H9 (cell line): Measurements from ENCODE around the gene DBH. TPM values are rescaled to one million over a fixed set of nuclear protein-coding genes. Genes with fewer than 3 reads are reported as not detected.

ENCODE experiments used
- DNase-seq: peaks from one replicate; pipeline ENCODE4 v3.0.0-alpha.2; 2017
- H2AFZ ChIP-seq: one replicate; pipeline ENCODE4 v1.6.1; 2013; ENCODE audit warnings: mild to moderate bottlenecking, low read length, control low read depth, moderate library complexity
- H2AK5ac ChIP-seq: 2 replicates; pipeline ENCODE4 v1.6.1; 2013; ENCODE audit warnings: low read length, control low read depth, mixed read lengths; ENCODE audit not compliant: insufficient read length
- H2BK120ac ChIP-seq: one replicate; pipeline ENCODE4 v1.6.1; 2013; ENCODE audit warnings: low read depth, mild to moderate bottlenecking, low read length, control low read depth, inconsistent platforms; ENCODE audit not compliant: poor library complexity, severe bottlenecking
- H2BK12ac ChIP-seq: 2 replicates; pipeline ENCODE4 v1.6.1; 2013; ENCODE audit warnings: low read length, control low read depth, mixed read lengths, low read depth; ENCODE audit not compliant: insufficient read length
- H2BK15ac ChIP-seq: 2 replicates; pipeline ENCODE4 v1.6.1; 2013; ENCODE audit warnings: low read depth, low read length, control low read depth
- H2BK20ac ChIP-seq: one replicate; pipeline ENCODE4 v1.6.1; 2013; ENCODE audit warnings: low read depth, mild to moderate bottlenecking, low read length, control low read depth, inconsistent platforms; ENCODE audit not compliant: poor library complexity, severe bottlenecking
- H2BK5ac ChIP-seq: 2 replicates; pipeline ENCODE4 v1.6.1; 2013; ENCODE audit warnings: low read length, control low read depth, mixed read lengths; ENCODE audit not compliant: insufficient read length
- H3K14ac ChIP-seq: 2 replicates; pipeline ENCODE4 v1.6.1; 2013; ENCODE audit warnings: low read length, control low read depth; ENCODE audit not compliant: insufficient read depth
- H3K18ac ChIP-seq: 2 replicates; pipeline ENCODE4 v1.6.1; 2013; ENCODE audit warnings: low read depth, mild to moderate bottlenecking, mixed read lengths, low read length, control low read depth; ENCODE audit not compliant: insufficient read length
- H3K23ac ChIP-seq: 2 replicates; pipeline ENCODE4 v1.6.1; 2013; ENCODE audit warnings: low read length, control low read depth, mixed read lengths, low read depth; ENCODE audit not compliant: insufficient read length
- H3K23me2 ChIP-seq: 2 replicates; pipeline ENCODE4 v1.6.1; 2013; ENCODE audit warnings: low read depth, mild to moderate bottlenecking, mixed read lengths, low read length, control low read depth; ENCODE audit not compliant: insufficient read length, poor library complexity, severe bottlenecking
- H3K27ac ChIP-seq: 2 replicates; pipeline ENCODE4 v1.5.1; 2013; ENCODE audit warnings: low read length, control low read depth, mixed read lengths, low read depth; ENCODE audit not compliant: insufficient read length
- H3K27me3 ChIP-seq: 2 replicates; pipeline ENCODE4 v1.6.1; 2013; ENCODE audit warnings: low read length, control low read depth, inconsistent platforms; ENCODE audit not compliant: insufficient read depth
- H3K4ac ChIP-seq: 2 replicates; pipeline ENCODE4 v1.6.1; 2013; ENCODE audit warnings: low read depth, mild to moderate bottlenecking, control low read depth, inconsistent platforms, low read length, moderate library complexity
- H3K4me1 ChIP-seq: 2 replicates; pipeline ENCODE4 v1.6.1; 2013; ENCODE audit warnings: low read length, control low read depth, inconsistent platforms; ENCODE audit not compliant: insufficient read depth
- H3K4me2 ChIP-seq: 2 replicates; pipeline ENCODE4 v1.6.1; 2013; ENCODE audit warnings: low read length, control low read depth, mixed read lengths; ENCODE audit not compliant: insufficient read length, insufficient read depth
- H3K56ac ChIP-seq: 2 replicates; pipeline ENCODE4 v1.6.1; 2013; ENCODE audit warnings: low read depth, mild to moderate bottlenecking, mixed read lengths, low read length, control low read depth; ENCODE audit not compliant: insufficient read length
- H3K79me1 ChIP-seq: 2 replicates; pipeline ENCODE4 v1.6.1; 2013; ENCODE audit warnings: low read depth, mild to moderate bottlenecking, moderate library complexity, low read length, control low read depth, inconsistent platforms; ENCODE audit not compliant: insufficient read depth, poor library complexity, severe bottlenecking
- H3K79me2 ChIP-seq: 2 replicates; pipeline ENCODE4 v1.6.1; 2013; ENCODE audit warnings: low read length, control low read depth, inconsistent platforms; ENCODE audit not compliant: insufficient read depth
- H3K9ac ChIP-seq: 2 replicates; pipeline ENCODE4 v1.6.1; 2013; ENCODE audit warnings: low read length, control low read depth, mixed read lengths; ENCODE audit not compliant: insufficient read length; ENCODE audit errors: extremely low read depth
- H3K9me3 ChIP-seq: one replicate; pipeline ENCODE4 v1.6.1; 2013; ENCODE audit warnings: low read depth, low read length, inconsistent platforms; ENCODE audit not compliant: control insufficient read depth
- H3T11ph ChIP-seq: one replicate; pipeline ENCODE4 v1.6.1; 2013; ENCODE audit warnings: mild to moderate bottlenecking, low read length, control low read depth, inconsistent platforms
- H4K20me1 ChIP-seq: one replicate; pipeline ENCODE4 v1.6.1; 2013; ENCODE audit not compliant: control insufficient read depth, insufficient read length, insufficient read depth
- H4K5ac ChIP-seq: 2 replicates; pipeline ENCODE4 v1.6.1; 2013; ENCODE audit warnings: low read depth, mild to moderate bottlenecking, mixed read lengths, low read length, control low read depth; ENCODE audit not compliant: insufficient read length
- H4K8ac ChIP-seq: replicated peaks from 2 replicates; pipeline ENCODE4 v1.6.1; 2013; ENCODE audit warnings: low read length, control low read depth, mixed read lengths, low read depth; ENCODE audit not compliant: insufficient read length
- H4K91ac ChIP-seq: 2 replicates; pipeline ENCODE4 v1.6.1; 2013; ENCODE audit warnings: low read depth, mild to moderate bottlenecking, moderate library complexity, mixed read lengths, low read length, control low read depth; ENCODE audit not compliant: insufficient read length
- H3K27ac Mint-ChIP-seq, 3 experiments: 2 replicates in 2 of 3; 3 replicates in 1 of 3; pipeline ENCODE4 v1.8.0; 2020 to 2021; ENCODE audit warnings: mixed read lengths in 3 of 3, mild to moderate bottlenecking in 1 of 3, moderate library complexity in 1 of 3
- H3K27me3 Mint-ChIP-seq: 2 replicates; pipeline ENCODE4 v1.8.0; 2021; ENCODE audit warnings: low read depth, mild to moderate bottlenecking, moderate library complexity, mixed read lengths
- H3K36me3 Mint-ChIP-seq, 3 experiments: 2 replicates in 2 of 3; 3 replicates in 1 of 3; pipeline ENCODE4 v1.8.0; 2020 to 2021; ENCODE audit warnings: low read depth in 3 of 3, mixed read lengths in 3 of 3; ENCODE audit not compliant: insufficient read depth in 1 of 3
- H3K4me1 Mint-ChIP-seq, 2 experiments: 2 replicates each; pipeline ENCODE4 v1.8.0; 2020; ENCODE audit warnings: mixed read lengths in 2 of 2
- H3K4me3 Mint-ChIP-seq, 2 experiments: 2 replicates in 1 of 2; 3 replicates in 1 of 2; pipeline ENCODE4 v1.8.0; 2020 to 2021; ENCODE audit warnings: mild to moderate bottlenecking in 2 of 2, mixed read lengths in 2 of 2, moderate library complexity in 1 of 2
- H3K9me3 Mint-ChIP-seq, 2 experiments: 2 replicates in 1 of 2; 3 replicates in 1 of 2; pipeline ENCODE4 v1.8.0; 2020; ENCODE audit warnings: mild to moderate bottlenecking in 2 of 2, mixed read lengths in 2 of 2, moderate library complexity in 1 of 2
- CTCF ChIP-seq: fragments of 200-600 bp; sonication (generic); conservative IDR thresholded peaks from 3 replicates; pipeline ENCODE4 v1.8.0; 2021; ENCODE audit warnings: antibody characterized with exemption, mild to moderate bottlenecking
- WGBS: extraction: QIAGEN DNeasy Blood & Tissue Kit; methylation state at CpG from one replicate; pipeline ENCODE4 v1.1.7; 2013; ENCODE audit warnings: missing lambda C conversion rate, low lambda C conversion rate, mixed read lengths; ENCODE audit not compliant: insufficient read length; ENCODE audit errors: extremely low coverage; 5-methylcytosine and 5-hydroxymethylcytosine counted together
- total RNA-seq: library from RNA; stranded (reverse); gene quantifications from 2 replicates; pipeline ENCODE4 v1.2.1, GENCODE V29; 2021

Gene DBH
- total RNA-seq, 1 experiment from 2014 or later: not detected

- Histone ChIP-seq H4K91ac (no peak overlapping the region), H2BK15ac (no peak overlapping the region), H3K56ac (no peak overlapping the region), H2AK5ac (no peak overlapping the region), H4K5ac (no peak overlapping the region), H3K14ac (no peak overlapping the region), H3K27ac (no peak overlapping the region), H3K18ac (no peak overlapping the region), H2AFZ (no peak overlapping the region), H2BK20ac (no peak overlapping the region), H3K79me2 (no peaks in the 10 kb centered on the region), H3T11ph (no peak overlapping the region), H3K9me3 (no peaks in the 10 kb centered on the region), H4K8ac (no peak overlapping the region), H2BK5ac (no peak overlapping the region), H2BK12ac (no peak overlapping the region), H3K79me1 (no peaks in the 10 kb centered on the region), H3K9ac (no peak overlapping the region), H3K23ac (no peak overlapping the region), H2BK120ac (no peak overlapping the region), H4K20me1 (no peaks in the 10 kb centered on the region), H3K23me2 (no peaks in the 10 kb centered on the region), H3K27me3 (no peaks in the 10 kb centered on the region; the same call in 1 of the 2 replicates), H3K4me1 (no peaks in the 10 kb centered on the region; the same call in 1 of the 2 replicates), H3K4me2 (no peak overlapping the region), H3K4ac (no peak overlapping the region)
- WGBS: no CpG with 5 or more reads among the region's 14 CpGs
- no peak overlapping the region for H3K27ac Mint-ChIP-seq
- no peak for TF ChIP-seq CTCF
- peaks cover 85% of the 10 kb centered on the region for H3K27me3 Mint-ChIP-seq
- DNase-seq: no peak
- no peak overlapping the region for H3K4me3 Mint-ChIP-seq
- H3K4me1 Mint-ChIP-seq: peaks cover 15 to 46% of the 10 kb centered on the region in 2 experiments
- H3K9me3 Mint-ChIP-seq: no peaks in the 10 kb centered on the region
- H3K36me3 Mint-ChIP-seq: no peaks in the 10 kb centered on the region; a peak in 1 of 7 replicates
Observed at GRCh38 chr9:133655701-133656100, 19.5 kb downstream of the DBH start.
